ENCODE results near the gene PEX7. TPM values are rescaled to one million over a fixed set of nuclear protein-coding genes. Genes with fewer than 3 reads are reported as not detected.

PEX7 gene, protein sequence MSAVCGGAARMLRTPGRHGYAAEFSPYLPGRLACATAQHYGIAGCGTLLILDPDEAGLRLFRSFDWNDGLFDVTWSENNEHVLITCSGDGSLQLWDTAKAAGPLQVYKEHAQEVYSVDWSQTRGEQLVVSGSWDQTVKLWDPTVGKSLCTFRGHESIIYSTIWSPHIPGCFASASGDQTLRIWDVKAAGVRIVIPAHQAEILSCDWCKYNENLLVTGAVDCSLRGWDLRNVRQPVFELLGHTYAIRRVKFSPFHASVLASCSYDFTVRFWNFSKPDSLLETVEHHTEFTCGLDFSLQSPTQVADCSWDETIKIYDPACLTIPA
- total RNA-seq: 5.0 and 6.8 TPM in 2 replicates

DNA sequence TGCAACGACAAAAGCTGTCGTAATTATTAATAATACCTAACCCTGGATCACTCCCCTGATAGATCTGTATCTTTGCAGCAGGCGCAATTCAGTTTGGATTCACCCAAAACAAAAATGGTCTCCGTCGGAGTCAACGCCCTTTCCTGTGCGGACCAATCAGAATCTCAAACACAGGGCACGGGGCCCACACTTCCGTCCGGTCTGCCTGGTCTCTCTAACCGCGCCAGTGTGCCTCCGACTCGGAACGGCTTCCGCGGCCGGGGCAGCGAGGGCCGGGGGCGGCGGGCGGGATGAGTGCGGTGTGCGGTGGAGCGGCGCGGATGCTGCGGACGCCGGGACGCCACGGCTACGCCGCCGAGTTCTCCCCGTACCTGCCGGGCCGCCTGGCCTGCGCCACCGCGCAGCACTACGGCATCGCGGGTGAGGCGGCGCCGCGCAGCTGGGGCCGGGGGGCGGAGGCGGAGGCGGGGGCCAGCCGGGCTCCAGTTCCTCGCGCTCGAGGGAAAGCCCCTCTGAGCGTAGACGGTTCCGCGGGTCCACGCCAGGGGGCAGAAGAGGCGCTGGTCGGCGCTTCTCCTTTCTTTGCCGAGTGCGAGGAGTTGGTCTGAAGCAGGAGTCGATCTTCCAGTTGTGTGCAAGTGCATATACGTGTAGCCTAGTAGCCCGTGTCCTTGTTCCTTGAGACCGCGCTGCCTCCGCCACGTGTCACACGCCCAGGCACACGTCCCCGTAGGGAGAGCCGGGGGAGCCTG is at the start of gene PEX7:
TSS of gene PEX7 (plus strand) at position 217 of the 752 bp plus-strand sequence. CDS start at position 291, 74 bp downstream.
- peaks cover 16% of the 10 kb centered on the region for H3K4me1 Mint-ChIP-seq
- intact Hi-C loops (cut with micrococcal nuclease): loop anchor here (1.0 to 10.0 kb wide), 9 partner anchors 29 to 1582 kb away; partner anchors contain the start of genes BCLAF1, HEBP2 and SLC35D3
- CTCF ChIA-PET: interaction anchor here (1.1 to 3.3 kb wide), 4 partner anchors 27 to 178 kb away, joined by 3 to 21 read pairs (median 8); partner anchors contain the start of gene MAP3K5
- DNase-seq (peak; percentile 86), ATAC-seq (ENCODE audit: low read depth) (peak; percentile 91)
- H3K4me3 Mint-ChIP-seq: peak within 1 kb of the TSS; percentile 94
- H3K36me3 Mint-ChIP-seq (ENCODE audit: low read depth): peaks cover 20% of the 10 kb centered on the region
- POLR2A ChIA-PET: interaction anchor here (0.6 to 2.8 kb wide), 8 partner anchors 20 to 1324 kb away, joined by 3 to 23 read pairs (median 5); partner anchors contain the start of genes BCLAF1 and MAP3K5
- peak within 1 kb of the TSS; percentile 98 for H3K27ac Mint-ChIP-seq
- no peaks in the 10 kb centered on the region for H3K9me3 Mint-ChIP-seq
- peaks cover 4% of the 10 kb centered on the region for H3K27me3 Mint-ChIP-seq
- TF ChIP-seq, protein P1, sequence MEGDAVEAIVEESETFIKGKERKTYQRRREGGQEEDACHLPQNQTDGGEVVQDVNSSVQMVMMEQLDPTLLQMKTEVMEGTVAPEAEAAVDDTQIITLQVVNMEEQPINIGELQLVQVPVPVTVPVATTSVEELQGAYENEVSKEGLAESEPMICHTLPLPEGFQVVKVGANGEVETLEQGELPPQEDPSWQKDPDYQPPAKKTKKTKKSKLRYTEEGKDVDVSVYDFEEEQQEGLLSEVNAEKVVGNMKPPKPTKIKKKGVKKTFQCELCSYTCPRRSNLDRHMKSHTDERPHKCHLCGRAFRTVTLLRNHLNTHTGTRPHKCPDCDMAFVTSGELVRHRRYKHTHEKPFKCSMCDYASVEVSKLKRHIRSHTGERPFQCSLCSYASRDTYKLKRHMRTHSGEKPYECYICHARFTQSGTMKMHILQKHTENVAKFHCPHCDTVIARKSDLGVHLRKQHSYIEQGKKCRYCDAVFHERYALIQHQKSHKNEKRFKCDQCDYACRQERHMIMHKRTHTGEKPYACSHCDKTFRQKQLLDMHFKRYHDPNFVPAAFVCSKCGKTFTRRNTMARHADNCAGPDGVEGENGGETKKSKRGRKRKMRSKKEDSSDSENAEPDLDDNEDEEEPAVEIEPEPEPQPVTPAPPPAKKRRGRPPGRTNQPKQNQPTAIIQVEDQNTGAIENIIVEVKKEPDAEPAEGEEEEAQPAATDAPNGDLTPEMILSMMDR (IDR thresholded peaks at IDR 0.05): no peak

DNA sequence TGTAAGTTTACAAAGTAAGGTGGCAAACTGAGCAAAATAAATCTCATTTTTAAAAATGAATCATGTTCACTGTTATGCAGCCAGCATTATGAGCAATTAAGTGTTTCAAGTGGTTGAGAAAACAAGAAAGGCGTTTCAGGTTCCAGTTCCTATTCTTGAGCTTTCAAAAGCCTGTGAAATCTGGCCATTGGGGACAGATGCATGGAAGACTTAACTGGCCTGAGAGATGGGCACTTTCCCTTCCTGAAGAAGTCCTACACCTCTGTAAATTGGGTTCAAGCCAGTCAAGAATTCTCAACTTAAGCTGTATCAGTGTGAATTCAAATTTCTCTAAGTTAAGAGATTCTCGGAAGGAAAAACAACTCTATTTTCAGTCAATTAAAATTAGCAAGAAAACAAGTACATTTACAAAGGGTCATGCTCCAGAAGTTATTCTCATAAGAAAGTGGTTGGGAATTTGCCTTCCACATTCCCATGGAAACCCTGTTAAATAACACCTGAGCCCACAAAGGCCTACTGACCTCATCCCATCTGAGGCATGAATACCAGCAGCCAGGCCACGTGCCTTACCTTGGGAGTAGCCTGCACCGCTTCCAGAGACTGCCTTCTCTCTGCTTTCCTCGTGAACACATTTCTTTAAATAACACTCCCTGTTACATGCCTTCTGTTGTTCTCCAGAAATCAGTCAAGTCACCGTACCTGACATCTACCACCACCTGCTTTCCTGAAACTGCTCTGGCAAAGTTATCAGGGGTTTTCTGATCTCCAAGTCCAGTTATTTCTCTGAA is 49.5 kb upstream of the PEX7 start:
- ATAC-seq (ENCODE audit: low read depth) (peak; percentile 65), DNase-seq (no peak)
- intact Hi-C loops (cut with micrococcal nuclease): no loop called here
- H3K36me3 Mint-ChIP-seq (ENCODE audit: low read depth): peaks cover 12% of the 10 kb centered on the region
- CTCF ChIA-PET: interaction anchor here (4.0 kb wide), 1 partner anchor 19 kb away, joined by 26 read pairs; the partner anchor contains the start of gene MAP3K5
- peaks cover 73% of the 10 kb centered on the region for H3K4me1 Mint-ChIP-seq
- H3K4me3 Mint-ChIP-seq: peak overlapping the region; percentile 45
- peak overlapping the region; percentile 76 for H3K27ac Mint-ChIP-seq
- POLR2A ChIA-PET: interaction anchor here (1.0 to 2.0 kb wide), 5 partner anchors 9 to 19 kb away, joined by 3 to 7 read pairs (median 4); partner anchors contain the start of gene MAP3K5
- H3K9me3 Mint-ChIP-seq: no peaks in the 10 kb centered on the region
- no peaks in the 10 kb centered on the region for H3K27me3 Mint-ChIP-seq
- TF ChIP-seq, protein P1 (IDR thresholded peaks at IDR 0.05): no peak

DNA sequence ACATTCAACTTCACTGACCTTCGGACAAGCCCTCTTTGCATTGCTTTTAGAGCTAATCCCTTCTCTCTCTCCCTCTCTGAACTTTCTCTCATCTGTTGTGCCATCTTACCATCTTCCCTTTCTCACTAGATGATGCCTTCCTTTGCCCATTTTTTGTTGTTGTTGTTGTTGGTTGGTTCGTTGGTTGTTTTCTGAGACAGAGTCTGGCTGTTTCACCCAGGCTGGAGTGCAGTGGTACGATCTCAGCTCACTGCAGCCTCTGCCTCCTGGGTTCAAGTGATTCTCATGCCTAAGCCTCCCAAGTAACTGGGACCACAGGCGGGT is 49.0 kb upstream of the PEX7 start:
- peaks cover 68% of the 10 kb centered on the region for H3K4me1 Mint-ChIP-seq
- peaks cover 12% of the 10 kb centered on the region for H3K36me3 Mint-ChIP-seq (ENCODE audit: low read depth)
- peak overlapping the region; percentile 76 for H3K27ac Mint-ChIP-seq
- DNase-seq: no peak
- intact Hi-C loops (cut with micrococcal nuclease): no loop called here
- POLR2A ChIA-PET: interaction anchor here (1.0 to 2.0 kb wide), 3 partner anchors 9 to 18 kb away, joined by 3 to 7 read pairs (median 6); partner anchors contain the start of gene MAP3K5
- peak overlapping the region; percentile 45 for H3K4me3 Mint-ChIP-seq
- CTCF ChIA-PET: interaction anchor here (4.0 kb wide), 1 partner anchor 19 kb away, joined by 26 read pairs; the partner anchor contains the start of gene MAP3K5
- no peaks in the 10 kb centered on the region for H3K9me3 Mint-ChIP-seq
- H3K27me3 Mint-ChIP-seq: no peaks in the 10 kb centered on the region
- TF ChIP-seq, protein P1 (IDR thresholded peaks at IDR 0.05): no peak
- no peak for ATAC-seq (ENCODE audit: low read depth)

DNA sequence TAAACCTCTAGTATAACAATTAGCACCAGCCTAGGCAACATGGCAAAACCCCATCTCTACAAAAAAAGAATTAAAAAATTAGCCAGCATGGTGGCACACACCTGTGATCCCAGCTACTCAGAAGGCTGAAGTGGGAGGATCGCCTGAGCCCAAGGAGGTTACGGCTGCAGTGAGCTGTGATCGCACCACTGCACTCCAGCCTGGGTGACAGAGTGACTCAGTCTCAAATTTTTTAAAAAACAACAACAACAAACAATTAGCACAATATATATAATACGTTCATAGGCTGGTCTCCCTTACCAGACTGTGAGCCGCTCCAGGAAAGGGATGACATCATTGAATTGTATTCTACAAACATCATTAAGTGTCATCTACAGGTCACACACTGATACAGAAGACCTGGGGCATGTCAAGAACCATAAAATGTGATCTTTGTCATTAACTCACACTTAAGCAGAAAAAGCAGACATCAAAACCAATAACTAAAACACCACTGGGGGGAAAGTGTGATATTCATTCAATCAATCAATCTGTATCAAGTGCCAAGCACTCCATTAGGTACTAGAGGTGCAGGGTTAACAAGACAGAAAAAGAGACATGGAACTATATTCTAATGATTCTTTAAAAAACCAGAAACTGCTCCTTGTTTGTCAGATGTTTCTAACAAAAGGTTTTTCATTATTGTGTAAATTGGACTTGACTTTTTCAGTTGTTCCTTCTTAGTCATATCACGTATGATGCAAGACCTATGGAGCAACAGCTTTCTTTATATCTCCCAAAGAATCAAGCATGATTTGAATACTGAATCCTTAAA is 48.0 kb upstream of the PEX7 start:
- Mint-ChIP-seq H3K36me3 (ENCODE audit: low read depth) (peaks cover 12% of the 10 kb centered on the region), H3K4me1 (peaks cover 59% of the 10 kb centered on the region), H3K4me3 (no peak overlapping the region), H3K27ac (peak overlapping the region; percentile 60), H3K9me3 (no peaks in the 10 kb centered on the region), H3K27me3 (no peaks in the 10 kb centered on the region)
- ATAC-seq (ENCODE audit: low read depth) (no peak), DNase-seq (no peak)
- ChIA-PET POLR2A (interaction anchor here (1.0 to 2.0 kb wide), 2 partner anchors 8 to 17 kb away, joined by 3 to 6 read pairs; partner anchors contain the start of gene MAP3K5), CTCF (interaction anchor here (1.1 to 4.0 kb wide), 2 partner anchors 11 to 18 kb away, joined by 3 to 26 read pairs; partner anchors contain the start of gene MAP3K5)
- intact Hi-C loops (cut with micrococcal nuclease): no loop called here
- TF ChIP-seq, protein P1 (IDR thresholded peaks at IDR 0.05): no peak
